ENCODE results near the gene TBL1XR1.
"Not testable (repeated sequence)": the region's sequence is repeated elsewhere in the genome, so short reads cannot be mapped to it uniquely, and the experiment has no call there.

Gene TBL1XR1

GRCh38 chr3:177141471-177141870, 55.8 kb downstream of the TBL1XR1 start:
- DNase-seq (ENCODE audit: low spot score) = no peak

GRCh38 chr3:177139220-177139619, 58.1 kb downstream of the TBL1XR1 start:
- not testable (repeated sequence) for DNase-seq (ENCODE audit: low spot score)

GRCh38 chr3:177137774-177138705, 59.2 kb downstream of the TBL1XR1 start:
- DNase-seq (ENCODE audit: low spot score) = no peak

GRCh38 chr3:177136741-177137140, 60.5 kb downstream of the TBL1XR1 start:
- no peak for DNase-seq (ENCODE audit: low spot score)

GRCh38 chr3:177135841-177136492, 61.3 kb downstream of the TBL1XR1 start:
- DNase-seq (ENCODE audit: low spot score) = no peak

- DNase-seq (ENCODE audit: low spot score) = no peak
These were observed 62.5 kb downstream of the TBL1XR1 start for GRCh38 chr3:177134816-177135210.

- no peak for DNase-seq (ENCODE audit: low spot score)
These were observed 63.1 kb downstream of the TBL1XR1 start for GRCh38 chr3:177133860-177134815.

- no peak for DNase-seq (ENCODE audit: low spot score)
These were observed 65.2 kb downstream of the TBL1XR1 start for GRCh38 chr3:177131927-177132636.

GRCh38 chr3:177127008-177127407, 70.3 kb downstream of the TBL1XR1 start:
- DNase-seq (ENCODE audit: low spot score) = no peak

- DNase-seq (ENCODE audit: low spot score) = peak; percentile 15
These were observed 71.1 kb downstream of the TBL1XR1 start for GRCh38 chr3:177126015-177126773.

GRCh38 chr3:177124882-177125281, 72.4 kb downstream of the TBL1XR1 start:
- DNase-seq (ENCODE audit: low spot score) = no peak

- DNase-seq (ENCODE audit: low spot score) = no peak
These were observed 73.5 kb downstream of the TBL1XR1 start for GRCh38 chr3:177123822-177124221.

- no peak for DNase-seq (ENCODE audit: low spot score)
These were observed 75.0 kb downstream of the TBL1XR1 start for GRCh38 chr3:177122183-177122856.

- no peak for DNase-seq (ENCODE audit: low spot score)
These were observed 77.5 kb downstream of the TBL1XR1 start for GRCh38 chr3:177119829-177120228.

- no peak for DNase-seq (ENCODE audit: low spot score)
These were observed 83.0 kb downstream of the TBL1XR1 start for GRCh38 chr3:177114253-177114652.

GRCh38 chr3:177111541-177111949, 85.7 kb downstream of the TBL1XR1 start:
- no peak for DNase-seq (ENCODE audit: low spot score)

- no peak for DNase-seq (ENCODE audit: low spot score)
These were observed 86.4 kb downstream of the TBL1XR1 start for GRCh38 chr3:177110895-177111294.

GRCh38 chr3:177110386-177110785, 86.9 kb downstream of the TBL1XR1 start:
- no peak for DNase-seq (ENCODE audit: low spot score)

GRCh38 chr3:177109688-177110330, 87.5 kb downstream of the TBL1XR1 start:
- no peak for DNase-seq (ENCODE audit: low spot score)

GRCh38 chr3:177108648-177109047, 88.6 kb downstream of the TBL1XR1 start:
- no peak for DNase-seq (ENCODE audit: low spot score)

Data from hepatic stellate cell (primary cell).